ENCODE results near the gene DAB2IP. TPM values are rescaled to one million over a fixed set of nuclear protein-coding genes. Genes with fewer than 3 reads are reported as not detected.

Gene DAB2IP
- total and polyA plus RNA-seq, 5 donors, result 25.5 to 55.0 (median 42.1) TPM

- H3K4me1 ChIP-seq (ENCODE audit: control insufficient read depth, insufficient read depth, low read length), result peaks cover 23% of the 10 kb centered on the region
- ATAC-seq, result no peak
- no peak for DNase-seq
- H3K27me3 ChIP-seq (ENCODE audit: control insufficient read depth, insufficient read depth), result no peaks in the 10 kb centered on the region
- WGBS, result 35% methylated on average over 2 of the region's 2 CpGs
- peak overlapping the region; percentile 91 for H3K27ac ChIP-seq (ENCODE audit: low read length)
- intact Hi-C loops (cut with DNase I), result no loop called here
- H3K9me3 ChIP-seq (ENCODE audit: control insufficient read depth, low read length), result no peaks in the 10 kb centered on the region
- peak overlapping the region; percentile 88 for H3K4me3 ChIP-seq (ENCODE audit: low read length)
Measured at GRCh38 chr9:121652838-121653231, 1.4 kb downstream of the DAB2IP start.

- H3K27me3 ChIP-seq (ENCODE audit: control insufficient read depth, insufficient read depth), result no peaks in the 10 kb centered on the region
Measured at GRCh38 chr9:121654499-121655140, 3.2 kb downstream of the DAB2IP start.

GRCh38 chr9:121655231-121655755 lies 3.9 kb downstream of the DAB2IP start:
- no peak overlapping the region for H3K27ac ChIP-seq (ENCODE audit: low read length)

More at GRCh38 chr9:121654499-121655140, 3.2 kb downstream of the DAB2IP start:
- Histone ChIP-seq H3K27ac (ENCODE audit: low read length) (peak overlapping the region; percentile 14), H3K9me3 (ENCODE audit: control insufficient read depth, low read length) (no peaks in the 10 kb centered on the region), H3K4me3 (ENCODE audit: low read length) (no peak overlapping the region), H3K4me1 (ENCODE audit: control insufficient read depth, insufficient read depth, low read length) (peaks cover 28% of the 10 kb centered on the region)
- intact Hi-C loops (cut with DNase I), result no loop called here
- ATAC-seq (no peak), DNase-seq (peak in 1 of 3 donors; percentile 32)
- WGBS, result 67% methylated on average over 3 of the region's 3 CpGs

GRCh38 chr9:121656941-121657470 lies 5.6 kb downstream of the DAB2IP start:
- DNase-seq (peak in 1 of 3 donors; percentile 49), ATAC-seq (no peak)
- no peaks in the 10 kb centered on the region for H3K9me3 ChIP-seq (ENCODE audit: control insufficient read depth, low read length)
- H3K27ac ChIP-seq (ENCODE audit: low read length), result peak overlapping the region; percentile 93
- intact Hi-C loops (cut with DNase I), result no loop called here
- H3K4me3 ChIP-seq (ENCODE audit: low read length), result no peak overlapping the region
- no peaks in the 10 kb centered on the region for H3K27me3 ChIP-seq (ENCODE audit: control insufficient read depth, insufficient read depth)
- WGBS, result 62% methylated on average over 5 of the region's 5 CpGs
- peaks cover 23% of the 10 kb centered on the region for H3K4me1 ChIP-seq (ENCODE audit: control insufficient read depth, insufficient read depth, low read length)

More at GRCh38 chr9:121655231-121655755, 3.9 kb downstream of the DAB2IP start:
- no peaks in the 10 kb centered on the region for H3K9me3 ChIP-seq (ENCODE audit: control insufficient read depth, low read length)
- ATAC-seq (no peak), DNase-seq (peak in 1 of 3 donors; percentile 27)
- H3K4me3 ChIP-seq (ENCODE audit: low read length), result no peak overlapping the region
- no peaks in the 10 kb centered on the region for H3K27me3 ChIP-seq (ENCODE audit: control insufficient read depth, insufficient read depth)
- intact Hi-C loops (cut with DNase I), result no loop called here
- peaks cover 28% of the 10 kb centered on the region for H3K4me1 ChIP-seq (ENCODE audit: control insufficient read depth, insufficient read depth, low read length)
- WGBS, result 94% methylated on average over 3 of the region's 3 CpGs

GRCh38 chr9:121658166-121658565 lies 6.7 kb downstream of the DAB2IP start:
- peak overlapping the region; percentile 93 for H3K27ac ChIP-seq (ENCODE audit: low read length)
- intact Hi-C loops (cut with DNase I), result no loop called here
- ATAC-seq, result peak; percentile 73 to 79
- peaks cover 18% of the 10 kb centered on the region for H3K4me1 ChIP-seq (ENCODE audit: control insufficient read depth, insufficient read depth, low read length)
- H3K9me3 ChIP-seq (ENCODE audit: control insufficient read depth, low read length), result no peaks in the 10 kb centered on the region
- DNase-seq, result peak in 2 of 3 donors; percentile 51 to 75
- peak overlapping the region; percentile 5 for H3K4me3 ChIP-seq (ENCODE audit: low read length)
- WGBS, result 33% methylated on average over 12 of the region's 12 CpGs
- H3K27me3 ChIP-seq (ENCODE audit: control insufficient read depth, insufficient read depth), result no peaks in the 10 kb centered on the region

- Histone ChIP-seq H3K4me3 (ENCODE audit: low read length) (no peak overlapping the region), H3K27ac (ENCODE audit: low read length) (peak overlapping the region; percentile 70)
- WGBS, result 72% methylated on average over 10 of the region's 10 CpGs
Measured at GRCh38 chr9:121658591-121658990, 7.2 kb downstream of the DAB2IP start.

GRCh38 chr9:121660367-121660766 lies 8.9 kb downstream of the DAB2IP start:
- ATAC-seq (no peak), DNase-seq (peak in 1 of 3 donors; percentile 18)
- Histone ChIP-seq H3K27me3 (ENCODE audit: control insufficient read depth, insufficient read depth) (no peaks in the 10 kb centered on the region), H3K9me3 (ENCODE audit: control insufficient read depth, low read length) (no peaks in the 10 kb centered on the region), H3K4me1 (ENCODE audit: control insufficient read depth, insufficient read depth, low read length) (peaks cover 14% of the 10 kb centered on the region), H3K4me3 (ENCODE audit: low read length) (no peak overlapping the region), H3K27ac (ENCODE audit: low read length) (no peak overlapping the region)
- 92% methylated on average over 6 of the region's 6 CpGs for WGBS
- intact Hi-C loops (cut with DNase I), result no loop called here

More at GRCh38 chr9:121658591-121658990, 7.2 kb downstream of the DAB2IP start:
- H3K27me3 ChIP-seq (ENCODE audit: control insufficient read depth, insufficient read depth), result no peaks in the 10 kb centered on the region
- intact Hi-C loops (cut with DNase I), result no loop called here
- ATAC-seq (no peak), DNase-seq (peak in 1 of 3 donors; percentile 18)
- no peaks in the 10 kb centered on the region for H3K9me3 ChIP-seq (ENCODE audit: control insufficient read depth, low read length)
- peaks cover 21% of the 10 kb centered on the region for H3K4me1 ChIP-seq (ENCODE audit: control insufficient read depth, insufficient read depth, low read length)

- Histone ChIP-seq H3K27ac (ENCODE audit: low read length) (no peak overlapping the region), H3K27me3 (ENCODE audit: control insufficient read depth, insufficient read depth) (no peaks in the 10 kb centered on the region), H3K4me1 (ENCODE audit: control insufficient read depth, insufficient read depth, low read length) (peaks cover 14% of the 10 kb centered on the region), H3K4me3 (ENCODE audit: low read length) (no peak overlapping the region), H3K9me3 (ENCODE audit: control insufficient read depth, low read length) (no peaks in the 10 kb centered on the region)
- DNase-seq, result peak in 1 of 3 donors; percentile 41
- no peak for ATAC-seq
- 86% methylated on average over 8 of the region's 8 CpGs for WGBS
- intact Hi-C loops (cut with DNase I), result no loop called here
Measured at GRCh38 chr9:121660876-121661275, 9.4 kb downstream of the DAB2IP start.

GRCh38 chr9:121661328-121661727 lies 9.9 kb downstream of the DAB2IP start:
- no peak for ATAC-seq
- intact Hi-C loops (cut with DNase I), result no loop called here
- peak in 1 of 3 donors; percentile 68 for DNase-seq
- WGBS, result 75% methylated on average over 5 of the region's 5 CpGs
- Histone ChIP-seq H3K4me3 (ENCODE audit: low read length) (no peak overlapping the region), H3K27me3 (ENCODE audit: control insufficient read depth, insufficient read depth) (no peaks in the 10 kb centered on the region), H3K4me1 (ENCODE audit: control insufficient read depth, insufficient read depth, low read length) (peaks cover 14% of the 10 kb centered on the region), H3K9me3 (ENCODE audit: control insufficient read depth, low read length) (no peaks in the 10 kb centered on the region), H3K27ac (ENCODE audit: low read length) (no peak overlapping the region)

GRCh38 chr9:121662359-121662758 lies 10.9 kb downstream of the DAB2IP start:
- no peaks in the 10 kb centered on the region for H3K9me3 ChIP-seq (ENCODE audit: control insufficient read depth, low read length)
- no peak overlapping the region for H3K4me3 ChIP-seq (ENCODE audit: low read length)
- no peaks in the 10 kb centered on the region for H3K27me3 ChIP-seq (ENCODE audit: control insufficient read depth, insufficient read depth)
- peak overlapping the region; percentile 70 for H3K27ac ChIP-seq (ENCODE audit: low read length)
- WGBS, result 59% methylated on average over 3 of the region's 3 CpGs
- intact Hi-C loops (cut with DNase I), result no loop called here
- ATAC-seq, result no peak
- peaks cover 11% of the 10 kb centered on the region for H3K4me1 ChIP-seq (ENCODE audit: control insufficient read depth, insufficient read depth, low read length)
- DNase-seq, result no peak

- intact Hi-C loops (cut with DNase I), result no loop called here
- Histone ChIP-seq H3K4me1 (ENCODE audit: control insufficient read depth, insufficient read depth, low read length) (peaks cover 8% of the 10 kb centered on the region), H3K27ac (ENCODE audit: low read length) (peak overlapping the region; percentile 70), H3K4me3 (ENCODE audit: low read length) (no peak overlapping the region), H3K9me3 (ENCODE audit: control insufficient read depth, low read length) (no peaks in the 10 kb centered on the region), H3K27me3 (ENCODE audit: control insufficient read depth, insufficient read depth) (no peaks in the 10 kb centered on the region)
- DNase-seq (no peak), ATAC-seq (peak; percentile 10 to 72)
- WGBS, result 44% methylated on average over 11 of the region's 11 CpGs
Measured at GRCh38 chr9:121662891-121663580, 11.6 kb downstream of the DAB2IP start.

Measured in right cardiac atrium (tissue), 5 donors.